Mesodermal cell (in vitro differentiated cells): ENCODE data around the gene CPA4.

ENCODE experiments used
- H3K27ac ChIP-seq: 2 replicates; pipeline ENCODE4 v1.7.0; 2013; ENCODE audit warnings: mild to moderate bottlenecking, low read depth, low read length, moderate library complexity; ENCODE audit not compliant: severe bottlenecking
- H3K36me3 ChIP-seq: 2 replicates; pipeline ENCODE4 v1.7.1; 2013; ENCODE audit warnings: mild to moderate bottlenecking, low read length, moderate library complexity; ENCODE audit not compliant: control insufficient read depth, insufficient read depth
- H3K4me1 ChIP-seq: one replicate; pipeline ENCODE4 v1.7.1; 2013; ENCODE audit warnings: mild to moderate bottlenecking, low read length; ENCODE audit not compliant: insufficient read depth, control insufficient read depth, poor library complexity, severe bottlenecking
- H3K4me3 ChIP-seq: 2 replicates; pipeline ENCODE4 v1.7.0; 2013; ENCODE audit warnings: low read length, control low read depth, mild to moderate bottlenecking; ENCODE audit not compliant: insufficient read depth, poor library complexity, severe bottlenecking; ENCODE audit errors: extremely low read depth
- H3K9me3 ChIP-seq: 2 replicates; pipeline ENCODE4 v1.7.1; 2013; ENCODE audit warnings: mild to moderate bottlenecking, low read length, moderate library complexity; ENCODE audit not compliant: control insufficient read depth
- whole genome bisulfite sequencing, 2 experiments: methylation state at CpG; one replicate each; pipeline ENCODE4 v1.1.5; 2013; ENCODE audit warnings: missing lambda C conversion rate in 2 of 2; ENCODE audit not compliant: insufficient coverage in 2 of 2; 5-methylcytosine and 5-hydroxymethylcytosine counted together

The CPA4 gene

GRCh38 chr7:130289478-130289877, 3.5 kb upstream of the CPA4 start:
- H3K9me3 ChIP-seq, result peaks cover 5% of the 10 kb centered on the region
- H3K4me3 ChIP-seq, result no peak overlapping the region
- peaks cover 15% of the 10 kb centered on the region for H3K4me1 ChIP-seq
- 93 to 96% methylated on average over 6 of the region's 9 CpGs for WGBS, 2 experiments
- H3K27ac ChIP-seq, result no peak overlapping the region
- no peaks in the 10 kb centered on the region for H3K36me3 ChIP-seq

GRCh38 chr7:130290745-130291144, 2.2 kb upstream of the CPA4 start:
- no peaks in the 10 kb centered on the region for H3K36me3 ChIP-seq
- no peak overlapping the region for H3K4me3 ChIP-seq
- H3K4me1 ChIP-seq, result peaks cover 15% of the 10 kb centered on the region
- H3K9me3 ChIP-seq, result peaks cover 5% of the 10 kb centered on the region
- no peak overlapping the region for H3K27ac ChIP-seq
- 94 to 97% methylated on average over 5 to 6 of the region's 6 CpGs for WGBS, 2 experiments

GRCh38 chr7:130293521-130293920, 560 bp downstream of the CPA4 start:
- Histone ChIP-seq H3K4me1 (peaks cover 21% of the 10 kb centered on the region), H3K36me3 (no peaks in the 10 kb centered on the region), H3K9me3 (peaks cover 5% of the 10 kb centered on the region), H3K27ac (no peak overlapping the region), H3K4me3 (no peak overlapping the region)
- WGBS, 2 experiments, result 87 to 96% methylated on average over 5 to 6 of the region's 8 CpGs

- H3K27ac ChIP-seq, result no peak overlapping the region
- H3K4me1 ChIP-seq, result peaks cover 14% of the 10 kb centered on the region
- no peaks in the 10 kb centered on the region for H3K36me3 ChIP-seq
- no peak overlapping the region for H3K4me3 ChIP-seq
- WGBS, 2 experiments, result 90 to 96% methylated on average over 5 of the region's 5 CpGs
- peaks cover 5% of the 10 kb centered on the region for H3K9me3 ChIP-seq
Measured at GRCh38 chr7:130294314-130294713, 1.4 kb downstream of the CPA4 start.

GRCh38 chr7:130296221-130296951, 3.4 kb downstream of the CPA4 start:
- H3K9me3 ChIP-seq, result peaks cover 4% of the 10 kb centered on the region
- WGBS, 2 experiments, result 96 to 100% methylated on average over 8 to 9 of the region's 13 CpGs

GRCh38 chr7:130297628-130298543, 4.9 kb downstream of the CPA4 start:
- no peak overlapping the region for H3K4me3 ChIP-seq
- 77 to 80% methylated on average over 15 to 18 of the region's 20 CpGs for WGBS, 2 experiments
- H3K27ac ChIP-seq, result peak overlapping the region; percentile 23
- peaks cover 6% of the 10 kb centered on the region for H3K4me1 ChIP-seq
- H3K36me3 ChIP-seq, result no peaks in the 10 kb centered on the region
- no peaks in the 10 kb centered on the region for H3K9me3 ChIP-seq

More at GRCh38 chr7:130296221-130296951, 3.4 kb downstream of the CPA4 start:
- peaks cover 10% of the 10 kb centered on the region for H3K4me1 ChIP-seq
- no peak overlapping the region for H3K27ac ChIP-seq
- H3K4me3 ChIP-seq, result no peak overlapping the region
- no peaks in the 10 kb centered on the region for H3K36me3 ChIP-seq

- Histone ChIP-seq H3K4me1 (peaks cover 6% of the 10 kb centered on the region), H3K27ac (no peak overlapping the region), H3K36me3 (no peaks in the 10 kb centered on the region), H3K9me3 (no peaks in the 10 kb centered on the region), H3K4me3 (no peak overlapping the region)
- WGBS, 2 experiments, result 83 to 90% methylated on average over 2 to 3 of the region's 5 CpGs
Measured at GRCh38 chr7:130298544-130299326, 5.8 kb downstream of the CPA4 start.

GRCh38 chr7:130299866-130300265, 6.9 kb downstream of the CPA4 start:
- whole genome bisulfite sequencing, 2 experiments, result 87 to 100% methylated on average over 1 to 6 of the region's 7 CpGs
- peaks cover 6% of the 10 kb centered on the region for H3K4me1 ChIP-seq
- H3K27ac ChIP-seq, result no peak overlapping the region
- H3K9me3 ChIP-seq, result no peaks in the 10 kb centered on the region
- H3K4me3 ChIP-seq, result no peak overlapping the region
- no peaks in the 10 kb centered on the region for H3K36me3 ChIP-seq

GRCh38 chr7:130301501-130302020, 8.6 kb downstream of the CPA4 start:
- WGBS, 2 experiments, result 89% methylated on average over 5 to 8 of the region's 8 CpGs
- Histone ChIP-seq H3K4me1 (peaks cover 2% of the 10 kb centered on the region), H3K4me3 (no peak overlapping the region), H3K27ac (no peak overlapping the region), H3K9me3 (no peaks in the 10 kb centered on the region), H3K36me3 (no peaks in the 10 kb centered on the region)

GRCh38 chr7:130302649-130303048, 9.7 kb downstream of the CPA4 start:
- Histone ChIP-seq H3K36me3 (no peaks in the 10 kb centered on the region), H3K4me1 (no peaks in the 10 kb centered on the region), H3K27ac (no peak overlapping the region), H3K9me3 (no peaks in the 10 kb centered on the region), H3K4me3 (no peak overlapping the region)
